GM18502 (cell line): ENCODE measurements around the gene LYST.
"Not testable (repeated sequence)": the region's sequence is repeated elsewhere in the genome, so short reads cannot be mapped to it uniquely, and the experiment has no call there.

Experiments used
- ATAC-seq: cut with Tn5 transposase; IDR thresholded peaks from one replicate; pipeline ENCODE4 v1.9.1; 2021; ENCODE audit warnings: mild to moderate bottlenecking; ENCODE audit not compliant: unreplicated experiment, poor library complexity

The LYST gene

GRCh38 chr1:235781807-235782206 lies 84.9 kb downstream of the LYST start:
- no peak for ATAC-seq

- ATAC-seq, result no peak
These were observed 86.9 kb downstream of the LYST start for GRCh38 chr1:235779770-235780169.

GRCh38 chr1:235776396-235776795 lies 90.3 kb downstream of the LYST start:
- ATAC-seq, result no peak

- no peak for ATAC-seq
These were observed 91.4 kb downstream of the LYST start for GRCh38 chr1:235775246-235775860.

GRCh38 chr1:235767795-235768194 lies 98.9 kb downstream of the LYST start:
- peak; percentile 91 for ATAC-seq

- no peak for ATAC-seq
These were observed 99.9 kb downstream of the LYST start for GRCh38 chr1:235766794-235767285.

- peak; percentile 61 for ATAC-seq
These were observed 102.7 kb downstream of the LYST start for GRCh38 chr1:235763962-235764361.

- no peak for ATAC-seq
These were observed 107.4 kb downstream of the LYST start for GRCh38 chr1:235759336-235759735.

GRCh38 chr1:235758931-235759330 lies 107.8 kb downstream of the LYST start:
- no peak for ATAC-seq

- ATAC-seq, result no peak
These were observed 109.1 kb downstream of the LYST start for GRCh38 chr1:235757587-235758096.

GRCh38 chr1:235754186-235754585 lies 112.5 kb downstream of the LYST start:
- not testable (repeated sequence) for ATAC-seq

- no peak for ATAC-seq
These were observed 116.9 kb downstream of the LYST start for GRCh38 chr1:235749755-235750300.

GRCh38 chr1:235748747-235749146 lies 118.0 kb downstream of the LYST start:
- ATAC-seq, result no peak

- no peak for ATAC-seq
These were observed 120.5 kb downstream of the LYST start for GRCh38 chr1:235746245-235746644.

- ATAC-seq, result no peak
These were observed 121.1 kb downstream of the LYST start for GRCh38 chr1:235745503-235746136.

- ATAC-seq, result no peak
These were observed 123.6 kb downstream of the LYST start for GRCh38 chr1:235742914-235743599.

- no peak for ATAC-seq
These were observed 125.4 kb downstream of the LYST start for GRCh38 chr1:235741294-235741693.

GRCh38 chr1:235739631-235740030 lies 127.1 kb downstream of the LYST start:
- ATAC-seq, result no peak

- ATAC-seq, result no peak
These were observed 127.6 kb downstream of the LYST start for GRCh38 chr1:235739124-235739523.

GRCh38 chr1:235737751-235738150 lies 129.0 kb downstream of the LYST start:
- ATAC-seq, result no peak

GRCh38 chr1:235736263-235736662 lies 130.4 kb downstream of the LYST start:
- ATAC-seq, result no peak
